Stimulated activated CD8-positive, alpha-beta memory T cell treated with anti-CD3 and anti-CD28 coated beads, Interleukin-4, amount 100 ng/mL, for 1 hour (primary cell): ENCODE measurements around the gene NFATC2.

Source experiments
- DNase-seq, 2 donors: peaks; one replicate each; pipeline ENCODE4 v3.0.0-alpha.2; 2020; ENCODE audit warnings: low read depth in 2 of 2, low spot score in 1 of 2

The NFATC2 gene

GRCh38 chr20:51379601-51380341, 162.7 kb downstream of the NFATC2 start:
- DNase-seq, result no peak

- DNase-seq, result no peak
These were observed 164.2 kb downstream of the NFATC2 start for GRCh38 chr20:51378171-51378928.

DNA sequence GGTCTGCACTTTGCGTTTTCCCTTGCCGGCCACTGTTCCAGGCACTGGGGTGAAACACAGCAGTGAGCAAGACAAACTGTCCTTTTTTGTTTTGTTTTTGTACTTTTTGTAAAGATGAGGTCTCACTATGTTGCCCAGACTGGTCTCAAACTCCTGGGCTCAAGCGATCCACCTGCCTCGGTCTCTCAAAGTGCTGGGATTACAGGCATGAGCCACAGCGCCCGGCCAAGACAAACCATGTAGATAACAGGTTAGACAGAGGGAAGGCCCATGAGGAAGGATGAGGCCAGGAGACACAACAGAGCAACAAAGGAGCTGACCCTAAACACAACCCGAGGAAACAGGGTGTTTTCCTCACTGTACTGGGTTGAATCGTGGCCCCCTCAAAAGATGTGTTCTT, 165.4 kb downstream of the NFATC2 start:
- no peak for DNase-seq

DNA sequence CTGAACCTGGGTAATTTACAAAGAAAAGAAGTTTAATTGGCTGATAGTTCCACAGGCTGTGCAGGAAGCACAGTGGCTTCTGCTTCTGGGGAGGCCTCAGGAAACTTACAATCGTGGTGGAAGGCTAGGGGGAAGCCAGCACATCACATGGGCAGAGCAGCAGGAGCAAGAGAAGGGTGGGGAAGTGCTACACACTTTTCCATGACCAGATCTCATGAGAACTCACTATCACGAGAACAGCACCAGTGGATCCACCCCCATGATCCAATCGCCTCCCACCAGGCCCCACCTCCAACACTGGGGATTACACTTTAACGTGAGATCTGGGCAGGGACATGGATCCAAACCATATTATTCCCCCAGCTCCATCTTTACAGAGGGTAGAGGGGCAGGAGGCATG, 166.4 kb downstream of the NFATC2 start:
- no peak for DNase-seq

DNA sequence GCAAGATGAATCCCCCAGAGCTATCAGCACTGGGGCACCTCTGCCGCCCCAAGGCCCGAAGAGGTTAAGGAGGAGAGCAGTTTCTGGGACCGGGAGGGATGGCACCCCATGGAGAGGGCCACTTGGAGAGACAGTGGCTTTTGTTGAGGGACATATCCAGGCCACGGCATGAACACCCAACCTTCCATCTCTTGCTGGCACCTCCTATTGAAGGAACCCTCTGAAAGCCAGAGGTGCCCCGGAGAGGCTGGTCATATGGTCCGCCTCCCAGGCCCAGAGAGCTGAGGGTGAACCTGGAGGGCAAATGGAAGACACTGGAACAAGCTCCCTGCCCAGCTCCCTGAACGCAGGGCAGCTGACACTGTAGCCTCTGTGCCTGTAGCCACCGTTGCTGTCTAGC, 167.0 kb downstream of the NFATC2 start:
- no peak for DNase-seq

GRCh38 chr20:51374961-51375360, 167.6 kb downstream of the NFATC2 start:
- DNase-seq, result no peak

GRCh38 chr20:51374456-51374830, 168.1 kb downstream of the NFATC2 start:
- no peak for DNase-seq

GRCh38 chr20:51373713-51374455, 168.6 kb downstream of the NFATC2 start:
- DNase-seq, result no peak

- no peak for DNase-seq
These were observed 169.6 kb downstream of the NFATC2 start for GRCh38 chr20:51372966-51373365.

- DNase-seq, result peak in 1 of 2 donors; percentile 16
These were observed 170.2 kb downstream of the NFATC2 start for GRCh38 chr20:51372176-51372803.

- no peak for DNase-seq
These were observed 170.8 kb downstream of the NFATC2 start for GRCh38 chr20:51371720-51372119.

DNA sequence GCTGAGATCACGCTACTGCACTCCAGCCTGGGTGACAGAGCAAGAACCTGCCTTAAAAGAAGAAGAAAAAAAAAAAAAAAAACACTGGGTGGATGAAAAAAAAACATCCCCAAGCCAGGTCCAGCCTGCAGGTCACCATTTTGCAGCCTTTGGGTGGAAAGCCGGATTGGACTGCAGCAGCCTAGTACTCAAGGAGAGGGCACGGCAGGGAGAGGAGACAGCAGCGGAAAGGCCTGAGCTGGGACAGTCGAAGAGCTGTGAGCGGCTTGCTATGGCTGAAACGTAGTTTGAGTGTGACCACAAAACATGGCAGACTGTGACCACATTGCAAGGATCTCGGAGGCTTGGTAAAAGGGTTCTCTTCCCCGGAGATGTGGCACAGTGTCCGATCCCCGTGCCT, 173.0 kb downstream of the NFATC2 start:
- no peak for DNase-seq

DNA sequence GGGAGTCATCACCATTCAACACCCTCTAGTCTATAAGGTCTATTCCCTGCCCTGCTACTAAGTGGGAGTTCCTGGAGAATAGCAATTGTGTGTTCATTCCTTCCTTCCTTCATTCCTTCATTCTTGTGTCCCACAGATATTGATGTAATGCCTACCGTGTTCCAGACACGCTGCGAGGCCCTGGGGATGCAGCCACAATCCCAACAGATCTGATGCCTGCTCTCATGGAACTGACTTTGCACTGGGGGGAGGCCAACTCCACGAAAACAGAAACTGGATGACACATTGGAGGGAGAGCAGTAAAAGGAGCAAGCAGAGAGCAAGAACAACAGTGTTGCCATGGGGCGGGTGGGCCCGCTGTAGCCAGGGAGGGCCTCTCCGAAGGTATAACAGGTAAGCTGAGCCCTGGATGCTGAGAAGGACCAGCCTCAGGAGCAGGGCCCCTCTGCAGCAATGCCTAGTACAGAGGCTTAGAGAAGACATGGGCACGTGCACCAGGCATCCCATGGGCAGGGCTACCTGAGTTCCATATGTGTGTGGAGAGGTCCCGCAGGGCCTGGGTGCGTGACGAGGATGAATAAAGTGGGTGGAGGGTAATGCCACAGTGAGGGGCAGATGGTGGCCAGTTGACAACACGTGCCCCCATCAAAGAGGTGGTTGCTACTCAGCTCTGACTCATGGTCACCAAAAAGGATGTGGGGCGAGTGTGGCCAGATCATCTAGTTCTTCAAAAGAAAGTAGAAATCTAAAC, 173.9 kb downstream of the NFATC2 start:
- DNase-seq, result no peak

GRCh38 chr20:51366155-51366886, 176.2 kb downstream of the NFATC2 start:
- no peak for DNase-seq

GRCh38 chr20:51365670-51366069, 176.8 kb downstream of the NFATC2 start:
- DNase-seq, result no peak

- no peak for DNase-seq
These were observed 178.7 kb downstream of the NFATC2 start for GRCh38 chr20:51363813-51364212.

DNA sequence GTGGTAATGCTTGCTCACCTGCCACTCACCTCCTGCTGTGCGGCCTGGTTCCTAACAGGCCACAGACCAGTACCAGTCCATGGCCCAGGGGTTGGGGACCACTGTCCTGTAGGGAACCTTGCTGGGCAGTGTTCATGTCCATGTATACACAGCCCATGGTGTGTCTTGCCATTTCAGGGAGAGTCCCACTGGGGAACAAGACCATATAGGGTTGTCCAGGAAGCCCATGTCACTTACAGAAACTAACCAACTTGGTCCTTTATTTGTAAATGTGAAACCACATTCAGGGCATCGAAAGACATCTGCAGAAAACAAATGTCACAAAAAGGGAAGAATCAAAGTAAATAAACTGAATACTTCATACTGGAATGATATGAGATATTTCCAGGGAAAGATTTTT, 179.1 kb downstream of the NFATC2 start:
- DNase-seq, result no peak

GRCh38 chr20:51362254-51362653, 180.3 kb downstream of the NFATC2 start:
- DNase-seq, result no peak

- no peak for DNase-seq
These were observed 181.3 kb downstream of the NFATC2 start for GRCh38 chr20:51361258-51361657.
